GM18873 (cell line): ENCODE measurements around the gene RBM26.
"Not testable (repeated sequence)": the region's sequence is repeated elsewhere in the genome, so short reads cannot be mapped to it uniquely, and the experiment has no call there.

ENCODE experiments used
- ATAC-seq: cut with Tn5 transposase; IDR thresholded peaks from one replicate; pipeline ENCODE4 v1.9.1; 2021; ENCODE audit warnings: mild to moderate bottlenecking, moderate library complexity, moderate number of reproducible peaks; ENCODE audit not compliant: unreplicated experiment, low FRiP score

The RBM26 gene

GRCh38 chr13:79287939-79288795, 117.9 kb downstream of the RBM26 start:
- ATAC-seq: no peak

GRCh38 chr13:79285159-79285558, 120.9 kb downstream of the RBM26 start:
- no peak for ATAC-seq

- ATAC-seq: no peak
These were observed 122.3 kb downstream of the RBM26 start for GRCh38 chr13:79283742-79284141.

- no peak for ATAC-seq
These were observed 123.1 kb downstream of the RBM26 start for GRCh38 chr13:79282976-79283375.

GRCh38 chr13:79282508-79282907, 123.5 kb downstream of the RBM26 start:
- ATAC-seq: no peak

GRCh38 chr13:79281339-79281747, 124.7 kb downstream of the RBM26 start:
- no peak for ATAC-seq

GRCh38 chr13:79279735-79280134, 126.3 kb downstream of the RBM26 start:
- ATAC-seq: not testable (repeated sequence)

GRCh38 chr13:79273045-79273444, 133.0 kb downstream of the RBM26 start:
- no peak for ATAC-seq

- ATAC-seq: no peak
These were observed 134.4 kb downstream of the RBM26 start for GRCh38 chr13:79271616-79272015.

- ATAC-seq: no peak
These were observed 135.2 kb downstream of the RBM26 start for GRCh38 chr13:79270859-79271258.
